Endodermal cell (in vitro differentiated cells): ENCODE data around the gene TCF4. TPM values are rescaled to one million over a fixed set of nuclear protein-coding genes. Genes with fewer than 3 reads are reported as not detected.

Experiments
- DNase-seq: peaks from one replicate; pipeline ENCODE4 v3.0.0-alpha.2; 2017
- H3K27ac ChIP-seq: 2 replicates; pipeline ENCODE4 v1.5.1; 2013; ENCODE audit warnings: mild to moderate bottlenecking, low read depth, low read length, moderate library complexity
- H3K27me3 ChIP-seq: 2 replicates; pipeline ENCODE4 v1.6.1; 2013; ENCODE audit warnings: mild to moderate bottlenecking, low read length, moderate library complexity; ENCODE audit not compliant: insufficient read depth, control insufficient read depth, poor library complexity, severe bottlenecking
- H3K36me3 ChIP-seq: 2 replicates; pipeline ENCODE4 v1.7.0; 2013; ENCODE audit warnings: mild to moderate bottlenecking, low read length, moderate library complexity; ENCODE audit not compliant: control insufficient read depth, insufficient read depth
- H3K4me1 ChIP-seq: one replicate; pipeline ENCODE4 v1.7.0; 2013; ENCODE audit warnings: low read length; ENCODE audit not compliant: control insufficient read depth, insufficient read depth
- H3K4me3 ChIP-seq: 2 replicates; pipeline ENCODE4 v1.5.1; 2013; ENCODE audit warnings: mild to moderate bottlenecking, low read length, moderate library complexity
- H3K9ac ChIP-seq: 2 replicates; pipeline ENCODE4 v1.6.1; 2013; ENCODE audit warnings: mild to moderate bottlenecking, low read length, moderate library complexity; ENCODE audit not compliant: poor library complexity, severe bottlenecking; ENCODE audit errors: extremely low read depth
- H3K9me3 ChIP-seq: 2 replicates; pipeline ENCODE4 v1.6.1; 2013; ENCODE audit warnings: mild to moderate bottlenecking, low read length, moderate library complexity; ENCODE audit not compliant: control insufficient read depth
- H3K27ac Mint-ChIP-seq: 2 replicates; pipeline ENCODE4 v1.8.0; 2020; ENCODE audit warnings: mixed read lengths
- H3K27me3 Mint-ChIP-seq: 2 replicates; pipeline ENCODE4 v1.8.0; 2021; ENCODE audit warnings: mild to moderate bottlenecking, mixed read lengths; ENCODE audit not compliant: insufficient read depth
- H3K36me3 Mint-ChIP-seq: 2 replicates; pipeline ENCODE4 v1.8.0; 2020; ENCODE audit warnings: low read depth, mixed read lengths
- H3K4me1 Mint-ChIP-seq: 2 replicates; pipeline ENCODE4 v1.8.0; 2020; ENCODE audit warnings: mixed read lengths
- H3K4me3 Mint-ChIP-seq: 2 replicates; pipeline ENCODE4 v1.8.0; 2020; ENCODE audit warnings: mild to moderate bottlenecking, moderate library complexity, mixed read lengths
- H3K9me3 Mint-ChIP-seq: 2 replicates; pipeline ENCODE4 v1.8.0; 2020; ENCODE audit warnings: mild to moderate bottlenecking, mixed read lengths
- CTCF ChIP-seq: fragments of 200-600 bp; sonication (generic); conservative IDR thresholded peaks from 2 replicates; pipeline ENCODE4 v1.5.0; 2021; ENCODE audit warnings: antibody characterized with exemption, mild to moderate bottlenecking
- WGBS, 2 experiments: methylation state at CpG; one replicate each; pipeline versions ENCODE4 v1.1.5 to v1.1.7; 2013; ENCODE audit warnings: missing lambda C conversion rate in 2 of 2, mixed read lengths in 1 of 2; ENCODE audit not compliant: insufficient coverage in 1 of 2, insufficient read length in 1 of 2; 5-methylcytosine and 5-hydroxymethylcytosine counted together
- total RNA-seq, 2 donors: library from RNA; stranded (reverse); fragmentation: NEBNext Ultra II Directional in 1 of 2; extraction: Animal tissue kit (Norgen Biotek cat#: 25700) in 1 of 2; gene quantifications; 2 replicates in 1 of 2; 3 replicates in 1 of 2; pipeline ENCODE4 v1.2.1, GENCODE V29; 2021

TCF4 gene
- total RNA-seq, 2 donors from 2014 or later: 40.4 to 58.5 TPM

- 79 to 93% methylated on average over 4 of the region's 4 CpGs for WGBS, 2 experiments
- peaks cover 35% of the 10 kb centered on the region for H3K36me3 Mint-ChIP-seq
These were observed 358.3 kb downstream of the TCF4 start for GRCh38 chr18:55229682-55230081.

GRCh38 chr18:55228707-55229106 lies 359.3 kb downstream of the TCF4 start:
- Mint-ChIP-seq H3K4me1 (no peaks in the 10 kb centered on the region), H3K9me3 (no peaks in the 10 kb centered on the region), H3K36me3 (peaks cover 31% of the 10 kb centered on the region), H3K27ac (no peak overlapping the region), H3K27me3 (no peaks in the 10 kb centered on the region), H3K4me3 (no peak overlapping the region)
- H3K9me3 ChIP-seq: no peaks in the 10 kb centered on the region
- H3K27ac ChIP-seq: peak overlapping the region; percentile 50
- H3K27me3 ChIP-seq: no peaks in the 10 kb centered on the region
- DNase-seq: peak; percentile 66
- WGBS, 2 experiments: 93 to 95% methylated on average over 11 to 15 of the region's 15 CpGs
- TF ChIP-seq CTCF: peak; percentile 43
- H3K4me1 ChIP-seq: no peaks in the 10 kb centered on the region
- no peak overlapping the region for H3K9ac ChIP-seq
- peaks cover 16% of the 10 kb centered on the region for H3K36me3 ChIP-seq
- no peak overlapping the region for H3K4me3 ChIP-seq

More at GRCh38 chr18:55229682-55230081, 358.3 kb downstream of the TCF4 start:
- Histone ChIP-seq H3K27ac (no peak overlapping the region), H3K9me3 (no peaks in the 10 kb centered on the region), H3K27me3 (no peaks in the 10 kb centered on the region), H3K36me3 (peaks cover 16% of the 10 kb centered on the region), H3K4me3 (no peak overlapping the region), H3K9ac (no peak overlapping the region), H3K4me1 (no peaks in the 10 kb centered on the region)
- H3K4me3 Mint-ChIP-seq: no peak overlapping the region
- no peaks in the 10 kb centered on the region for H3K27me3 Mint-ChIP-seq
- DNase-seq: no peak
- H3K27ac Mint-ChIP-seq: no peak overlapping the region
- TF ChIP-seq CTCF: no peak
- H3K4me1 Mint-ChIP-seq: no peaks in the 10 kb centered on the region
- H3K9me3 Mint-ChIP-seq: no peaks in the 10 kb centered on the region

GRCh38 chr18:55228191-55228590 lies 359.8 kb downstream of the TCF4 start:
- 88 to 94% methylated on average over 3 to 6 of the region's 6 CpGs for WGBS, 2 experiments
- Mint-ChIP-seq H3K27ac (peak overlapping the region; percentile 68), H3K4me1 (no peaks in the 10 kb centered on the region), H3K36me3 (peaks cover 30% of the 10 kb centered on the region), H3K4me3 (no peak overlapping the region), H3K27me3 (no peaks in the 10 kb centered on the region), H3K9me3 (no peaks in the 10 kb centered on the region)
- no peaks in the 10 kb centered on the region for H3K4me1 ChIP-seq
- peak overlapping the region; percentile 50 for H3K27ac ChIP-seq
- H3K4me3 ChIP-seq: no peak overlapping the region
- no peaks in the 10 kb centered on the region for H3K27me3 ChIP-seq
- TF ChIP-seq CTCF: no peak
- no peak overlapping the region for H3K9ac ChIP-seq
- peaks cover 13% of the 10 kb centered on the region for H3K36me3 ChIP-seq
- no peak for DNase-seq
- no peaks in the 10 kb centered on the region for H3K9me3 ChIP-seq
